ENCODE results near the gene NT5DC3.

The NT5DC3 gene

DNA sequence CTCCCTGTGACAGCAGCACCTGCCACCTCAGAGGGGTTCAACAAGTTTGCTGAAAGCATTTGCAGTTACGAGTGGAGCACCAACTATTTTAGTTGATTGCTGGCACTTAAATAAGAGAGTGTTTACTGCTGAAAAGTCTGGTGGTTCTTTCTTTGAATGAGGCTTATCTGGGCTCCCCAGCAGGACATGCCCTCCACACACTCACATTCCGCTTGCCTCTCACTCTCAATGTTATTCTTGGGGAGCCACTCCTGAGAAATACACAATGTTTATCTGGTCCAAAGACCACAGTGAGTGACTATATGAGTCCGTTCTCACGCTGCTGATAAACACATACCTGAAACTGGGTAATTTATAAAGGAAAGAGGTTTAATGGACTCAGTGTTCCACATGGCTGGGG lies 31.9 kb downstream of the NT5DC3 start:
- no peak for DNase-seq (ENCODE audit: low spot score)

DNA sequence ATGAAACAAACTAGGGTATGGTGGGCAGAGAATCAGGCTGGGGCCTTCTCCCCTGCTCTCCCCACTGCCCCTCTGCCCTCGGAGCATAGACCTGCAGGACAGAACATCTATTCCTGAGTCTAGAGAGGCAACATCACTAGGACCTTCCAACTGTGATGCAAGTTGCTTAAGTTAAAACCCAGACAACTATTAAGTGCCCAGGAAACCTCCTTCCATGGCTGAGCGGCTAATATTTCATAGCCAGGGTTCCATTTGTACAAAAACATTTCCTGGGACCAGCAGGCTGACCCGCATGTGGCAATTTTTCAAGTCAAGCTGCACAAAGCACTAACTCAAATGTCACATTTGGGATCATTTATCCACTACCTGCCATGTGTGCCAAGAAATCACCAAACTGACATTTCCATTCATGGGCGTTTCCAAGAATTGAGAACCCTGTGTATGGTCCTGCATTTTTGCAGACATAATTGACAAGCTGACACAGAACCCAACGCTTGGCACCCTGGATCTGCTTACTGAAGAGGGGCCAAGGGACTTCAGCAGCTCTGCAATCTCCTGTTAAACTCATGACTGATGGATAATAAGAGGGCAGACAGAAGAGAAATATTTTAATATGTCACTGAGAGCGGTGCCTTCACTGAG lies 32.7 kb downstream of the NT5DC3 start:
- DNase-seq (ENCODE audit: low spot score) = no peak

DNA sequence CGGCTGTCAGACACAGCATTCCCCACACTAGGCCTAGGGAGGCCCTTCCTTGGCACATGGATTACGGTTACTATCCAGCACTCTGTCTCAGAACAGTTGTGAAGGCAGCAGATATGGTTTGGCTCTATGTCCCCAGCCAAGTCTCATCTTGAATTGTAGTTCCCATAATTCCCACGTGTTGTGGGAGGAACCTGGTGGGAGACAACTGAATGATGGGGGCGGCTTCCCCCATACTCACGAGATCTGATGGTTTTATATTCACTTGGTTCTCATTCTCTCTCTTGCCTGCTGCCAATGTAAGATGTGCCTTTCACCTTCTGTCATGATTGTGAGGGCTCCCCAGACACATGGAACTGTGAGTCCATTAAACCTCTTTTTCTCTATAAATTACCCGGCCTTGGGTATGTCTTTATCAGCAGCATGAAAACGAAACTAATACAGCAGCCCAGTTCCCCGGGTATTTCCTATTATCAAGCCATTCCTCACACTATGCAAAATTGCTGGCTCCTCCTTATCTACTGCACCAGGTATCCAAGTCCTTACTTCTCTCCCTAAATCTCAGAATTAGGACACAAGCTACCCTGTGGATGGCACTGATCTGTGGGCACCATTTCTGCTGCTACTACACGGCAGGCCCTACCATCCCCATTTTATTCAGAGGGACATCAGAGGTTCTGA lies 33.3 kb downstream of the NT5DC3 start:
- no peak for DNase-seq (ENCODE audit: low spot score)

GRCh38 chr12:103806803-103807202 lies 34.2 kb downstream of the NT5DC3 start:
- no peak for DNase-seq (ENCODE audit: low spot score)

GRCh38 chr12:103805655-103806360 lies 35.2 kb downstream of the NT5DC3 start:
- no peak for DNase-seq (ENCODE audit: low spot score)

DNA sequence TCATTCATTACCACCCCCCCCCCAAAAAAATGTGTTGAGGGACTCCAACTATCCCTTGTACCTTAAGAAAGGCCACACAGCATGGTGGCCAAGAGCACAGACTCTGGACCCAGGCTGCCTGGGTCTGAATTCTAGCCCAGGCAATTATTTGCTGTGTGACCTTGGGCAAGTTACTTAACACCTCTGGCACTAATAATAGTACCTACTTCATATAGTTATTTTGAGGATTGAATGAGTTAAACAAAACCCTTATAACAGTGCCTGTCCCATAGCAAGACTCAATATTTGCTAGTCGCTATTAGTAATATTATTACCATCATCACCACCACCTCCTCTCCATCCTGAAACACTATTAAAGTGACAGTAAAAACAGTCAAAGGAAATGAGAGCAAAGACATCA lies 37.2 kb downstream of the NT5DC3 start:
- no peak for DNase-seq (ENCODE audit: low spot score)

GRCh38 chr12:103802586-103802886 lies 38.5 kb downstream of the NT5DC3 start:
- DNase-seq (ENCODE audit: low spot score) = no peak

GRCh38 chr12:103801709-103802585 lies 39.1 kb downstream of the NT5DC3 start:
- DNase-seq (ENCODE audit: low spot score) = no peak

GRCh38 chr12:103799857-103800771 lies 40.9 kb downstream of the NT5DC3 start:
- DNase-seq (ENCODE audit: low spot score) = no peak

GRCh38 chr12:103799504-103799856 lies 41.6 kb downstream of the NT5DC3 start:
- no peak for DNase-seq (ENCODE audit: low spot score)

DNA sequence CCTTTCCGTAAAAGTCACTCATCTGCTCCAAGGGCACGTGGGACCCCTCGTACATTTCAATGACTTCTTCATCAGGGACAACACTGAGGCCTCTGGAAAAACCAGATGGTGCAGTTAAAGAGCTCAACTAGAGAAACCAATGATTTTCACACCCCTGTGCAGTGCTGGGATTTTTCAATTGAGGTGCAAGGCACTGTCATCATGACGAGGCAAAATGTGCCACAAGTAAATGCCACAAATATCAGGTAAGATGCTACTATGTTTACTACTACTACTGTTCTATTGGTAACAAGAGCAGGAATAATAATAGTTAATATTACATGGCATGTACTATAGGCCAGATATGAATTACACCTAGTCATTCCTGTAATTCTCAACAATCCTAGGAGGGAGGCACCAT lies 42.4 kb downstream of the NT5DC3 start:
- DNase-seq (ENCODE audit: low spot score) = no peak

- DNase-seq (ENCODE audit: low spot score) = no peak
Measured at GRCh38 chr12:103794309-103795213, 46.5 kb downstream of the NT5DC3 start.

DNA sequence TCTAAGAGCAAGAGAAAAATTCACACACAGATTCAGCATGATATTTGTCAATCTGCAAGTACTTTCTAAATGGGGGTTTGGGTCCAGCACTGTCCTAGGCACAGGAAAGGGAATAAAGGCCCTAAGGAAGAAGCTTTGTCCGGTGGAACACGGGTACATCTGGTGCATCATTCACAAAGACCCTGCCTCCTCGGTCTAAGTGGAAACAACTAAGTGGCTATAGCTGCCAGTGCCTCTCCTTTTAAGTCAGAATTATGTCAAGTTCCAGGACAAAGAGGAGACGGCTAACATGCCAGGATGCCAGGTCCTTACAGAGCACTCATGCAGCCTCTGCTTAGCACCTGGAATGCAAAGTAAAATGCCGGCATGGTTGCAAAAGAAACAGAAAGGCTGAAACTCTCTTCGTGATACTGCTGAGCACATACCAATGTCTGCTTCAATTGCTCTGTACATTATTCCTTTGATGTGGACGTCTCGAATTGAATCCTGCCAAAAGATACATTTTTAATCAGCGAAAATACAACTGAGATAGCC lies 47.5 kb downstream of the NT5DC3 start:
- DNase-seq (ENCODE audit: low spot score) = no peak

DNA sequence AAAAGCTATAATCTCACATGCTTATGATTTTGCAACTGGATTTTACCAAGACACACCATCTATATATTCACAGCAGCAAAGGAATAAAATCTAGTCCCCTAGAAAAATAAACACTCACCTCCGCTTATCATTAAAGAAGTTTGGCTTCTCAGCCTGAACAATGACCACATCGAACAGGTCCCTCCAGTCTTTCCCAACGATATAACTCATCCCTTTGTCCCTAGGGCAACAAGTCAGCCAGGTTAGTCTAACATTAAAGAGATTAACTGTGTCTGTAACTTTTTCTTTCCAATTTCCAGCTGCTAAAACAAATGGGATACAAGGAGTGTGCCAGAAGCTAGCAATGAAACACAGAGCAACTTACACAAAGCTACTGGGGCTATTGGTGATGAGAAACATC lies 48.0 kb downstream of the NT5DC3 start:
- DNase-seq (ENCODE audit: low spot score) = no peak

DNA sequence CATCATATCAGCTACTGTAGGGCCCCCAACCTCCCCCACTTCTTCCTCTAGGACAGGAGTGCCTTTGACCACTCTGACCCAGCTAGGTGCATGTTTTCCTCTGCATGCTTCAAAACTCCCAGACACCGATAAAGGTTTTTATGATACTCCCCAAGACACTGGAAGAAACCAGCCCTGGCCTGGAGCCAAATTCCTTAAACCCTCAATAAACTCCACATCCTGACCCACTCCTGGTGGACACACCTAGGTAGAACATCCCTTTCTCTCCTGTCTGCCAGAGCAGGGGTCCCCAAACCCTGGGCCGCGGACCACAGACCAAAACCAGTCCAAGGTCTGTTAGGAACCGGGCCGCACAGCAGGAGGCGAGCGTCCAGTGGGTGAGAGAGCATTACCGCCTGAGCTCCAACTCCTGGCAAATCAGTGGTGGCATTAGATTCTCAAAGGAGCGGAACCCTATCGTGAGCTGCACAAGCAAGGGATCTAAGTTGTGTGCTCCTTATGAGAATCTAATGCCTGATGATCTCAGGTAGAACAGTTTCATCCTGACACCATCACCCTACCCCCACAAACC lies 49.6 kb downstream of the NT5DC3 start:
- DNase-seq (ENCODE audit: low spot score) = no peak

- DNase-seq (ENCODE audit: low spot score) = no peak
Measured at GRCh38 chr12:103786201-103786600, 54.8 kb downstream of the NT5DC3 start.

DNA sequence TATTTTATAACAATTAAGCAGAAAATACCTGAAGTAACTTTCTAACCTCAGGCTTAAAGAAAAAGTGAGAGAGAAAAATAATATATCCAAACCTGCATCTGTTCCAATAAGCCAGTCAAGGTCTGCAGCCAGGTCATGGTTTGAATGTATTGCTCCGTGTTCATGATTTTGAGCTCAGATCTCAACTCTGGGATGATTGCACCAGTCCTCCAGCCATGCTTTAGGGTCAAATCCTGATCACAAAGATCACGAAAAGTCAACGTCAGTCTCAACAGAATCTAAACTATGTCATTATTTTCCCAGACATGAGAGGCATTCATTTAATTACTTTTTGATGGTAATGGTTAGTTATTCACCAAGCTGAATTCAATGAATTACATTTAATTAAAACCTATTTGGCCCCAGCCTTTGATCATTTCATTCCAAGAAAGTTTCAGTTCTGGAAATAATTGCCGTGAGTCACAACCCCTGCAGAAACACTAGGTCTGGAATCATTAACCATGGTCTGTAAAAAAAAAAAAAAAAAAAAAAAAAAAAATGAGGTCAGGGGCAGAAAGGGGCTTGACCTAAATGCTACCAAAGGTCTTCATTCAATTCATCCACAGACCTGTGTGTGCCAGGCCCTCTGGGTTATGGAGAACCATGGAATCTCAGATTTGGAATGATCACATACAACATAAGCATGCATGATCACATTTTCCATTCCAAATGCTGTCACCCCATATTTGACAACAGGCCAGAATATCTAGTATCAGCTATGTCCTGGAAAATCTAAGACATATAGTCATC lies 55.6 kb downstream of the NT5DC3 start:
- no peak for DNase-seq (ENCODE audit: low spot score)

- DNase-seq (ENCODE audit: low spot score) = no peak
Measured at GRCh38 chr12:103783744-103784664, 57.0 kb downstream of the NT5DC3 start.

Data from activated CD4-positive, alpha-beta T cell treated with anti-CD3 and anti-CD28 coated beads, Interleukin-2, Interleukin-4, amounts not matched to agents 100 ng/mL and 50 ng/mL, durations not matched to agents 16 hours and 8 hours (primary cell).